Progenitor cell of endocrine pancreas (in vitro differentiated cells): ENCODE results near the gene ZNF836. TPM values are rescaled to one million over a fixed set of nuclear protein-coding genes. Genes with fewer than 3 reads are reported as not detected.

Source experiments
- DNase-seq: peaks from one replicate; pipeline ENCODE4 v3.0.0; 2021; ENCODE audit warnings: low spot score; ENCODE audit not compliant: unreplicated experiment
- H3K27ac Mint-ChIP-seq: 2 replicates; pipeline ENCODE4 v1.8.0; 2021; ENCODE audit warnings: mild to moderate bottlenecking, moderate library complexity, mixed read lengths
- H3K27me3 Mint-ChIP-seq: 2 replicates; pipeline ENCODE4 v1.8.0; 2021; ENCODE audit warnings: mixed read lengths
- H3K36me3 Mint-ChIP-seq: 2 replicates; pipeline ENCODE4 v1.8.0; 2022; ENCODE audit warnings: mixed read lengths; ENCODE audit not compliant: insufficient read depth
- H3K4me1 Mint-ChIP-seq: 2 replicates; pipeline ENCODE4 v1.8.0; 2021; ENCODE audit warnings: low read depth, mixed read lengths
- H3K4me3 Mint-ChIP-seq: 2 replicates; pipeline ENCODE4 v1.8.0; 2021; ENCODE audit warnings: low read depth, mild to moderate bottlenecking, moderate library complexity, mixed read lengths
- H3K9me3 Mint-ChIP-seq: 2 replicates; pipeline ENCODE4 v1.8.0; 2021; ENCODE audit warnings: low read depth, mixed read lengths
- total RNA-seq: library from RNA; stranded (reverse); gene quantifications from 2 replicates; pipeline ENCODE4 v1.2.1, GENCODE V29; 2021
- TF ChIP-seq, protein P1 (sequence below): fragments of 200-600 bp; sonication (generic); IDR thresholded peaks from one replicate; pipeline ENCODE4 v1.5.0; 2021; ENCODE audit warnings: antibody characterized with exemption, mild to moderate bottlenecking; ENCODE audit not compliant: unreplicated experiment

Gene ZNF836
- total RNA-seq, 1 donor from 2014 or later = 32.6 TPM

DNA sequence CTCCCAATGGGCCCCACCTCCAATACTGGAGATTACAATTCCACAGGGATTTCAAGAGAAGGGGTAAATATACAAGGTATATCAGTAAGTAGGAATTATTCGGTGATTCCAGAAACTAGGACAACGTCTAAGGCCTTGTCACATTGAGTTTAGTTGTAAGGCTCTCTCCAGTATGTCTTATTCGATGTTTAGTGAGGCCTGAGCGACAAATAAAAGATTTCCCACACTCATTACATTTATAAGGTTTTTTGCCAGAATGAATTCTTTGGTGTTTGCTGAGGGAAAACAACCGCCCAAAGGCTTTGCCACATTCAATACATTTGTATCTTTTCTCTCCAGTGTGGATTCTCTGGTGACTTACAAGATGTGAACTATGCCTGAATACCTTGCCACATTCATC is 56.7 kb downstream of the ZNF836 start:
- TF ChIP-seq, protein P1, sequence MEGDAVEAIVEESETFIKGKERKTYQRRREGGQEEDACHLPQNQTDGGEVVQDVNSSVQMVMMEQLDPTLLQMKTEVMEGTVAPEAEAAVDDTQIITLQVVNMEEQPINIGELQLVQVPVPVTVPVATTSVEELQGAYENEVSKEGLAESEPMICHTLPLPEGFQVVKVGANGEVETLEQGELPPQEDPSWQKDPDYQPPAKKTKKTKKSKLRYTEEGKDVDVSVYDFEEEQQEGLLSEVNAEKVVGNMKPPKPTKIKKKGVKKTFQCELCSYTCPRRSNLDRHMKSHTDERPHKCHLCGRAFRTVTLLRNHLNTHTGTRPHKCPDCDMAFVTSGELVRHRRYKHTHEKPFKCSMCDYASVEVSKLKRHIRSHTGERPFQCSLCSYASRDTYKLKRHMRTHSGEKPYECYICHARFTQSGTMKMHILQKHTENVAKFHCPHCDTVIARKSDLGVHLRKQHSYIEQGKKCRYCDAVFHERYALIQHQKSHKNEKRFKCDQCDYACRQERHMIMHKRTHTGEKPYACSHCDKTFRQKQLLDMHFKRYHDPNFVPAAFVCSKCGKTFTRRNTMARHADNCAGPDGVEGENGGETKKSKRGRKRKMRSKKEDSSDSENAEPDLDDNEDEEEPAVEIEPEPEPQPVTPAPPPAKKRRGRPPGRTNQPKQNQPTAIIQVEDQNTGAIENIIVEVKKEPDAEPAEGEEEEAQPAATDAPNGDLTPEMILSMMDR = no peak
- Mint-ChIP-seq H3K4me1 (no peaks in the 10 kb centered on the region), H3K36me3 (peaks cover 76% of the 10 kb centered on the region), H3K27me3 (no peaks in the 10 kb centered on the region), H3K9me3 (peaks cover 70% of the 10 kb centered on the region), H3K4me3 (no peak overlapping the region), H3K27ac (no peak overlapping the region)
- no peak for DNase-seq

DNA sequence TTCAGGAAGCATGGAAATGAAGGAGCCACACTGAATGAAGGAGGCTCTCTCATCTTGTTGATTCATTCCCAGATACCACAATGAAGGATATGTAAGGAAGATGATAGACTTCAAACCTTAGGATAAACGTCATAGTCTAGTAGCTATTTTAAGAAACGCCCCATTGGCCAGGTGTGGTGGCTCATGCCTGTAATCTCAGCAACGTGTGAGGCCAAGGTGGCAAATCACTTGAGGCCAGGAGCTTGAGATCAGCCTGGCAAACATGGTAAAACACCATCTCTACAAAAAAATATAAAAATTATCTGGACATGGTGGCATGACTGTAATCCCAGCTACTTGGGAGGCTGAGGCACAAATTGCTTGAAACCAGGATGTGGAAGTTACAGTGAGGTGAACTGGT is 58.8 kb downstream of the ZNF836 start:
- H3K4me1 Mint-ChIP-seq = no peaks in the 10 kb centered on the region
- TF ChIP-seq, protein P1 = no peak
- H3K4me3 Mint-ChIP-seq = no peak overlapping the region
- no peak overlapping the region for H3K27ac Mint-ChIP-seq
- H3K36me3 Mint-ChIP-seq = peaks cover 60% of the 10 kb centered on the region
- no peak for DNase-seq
- peaks cover 63% of the 10 kb centered on the region for H3K9me3 Mint-ChIP-seq
- H3K27me3 Mint-ChIP-seq = no peaks in the 10 kb centered on the region

DNA sequence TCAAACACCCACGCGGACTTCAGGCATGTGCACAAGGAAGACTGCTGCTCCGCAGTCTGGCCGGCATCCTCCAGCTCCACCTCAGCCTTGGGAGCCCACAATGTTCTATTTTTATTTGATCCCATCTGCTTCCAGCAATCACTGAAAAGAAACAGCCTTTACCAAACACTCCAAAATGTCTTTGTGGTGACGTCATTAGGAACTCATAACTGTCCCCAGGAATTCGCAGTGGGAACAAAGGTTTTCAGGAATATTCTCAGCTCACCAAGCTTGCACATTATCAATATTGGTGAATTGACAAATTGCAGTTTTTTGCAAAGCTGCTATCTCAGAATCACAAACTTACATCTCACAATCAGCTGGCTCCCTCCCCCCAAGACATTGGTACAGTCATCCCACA is 60.6 kb downstream of the ZNF836 start:
- Mint-ChIP-seq H3K27ac (no peak overlapping the region), H3K4me3 (no peak overlapping the region), H3K4me1 (no peaks in the 10 kb centered on the region), H3K27me3 (no peaks in the 10 kb centered on the region), H3K9me3 (peaks cover 60% of the 10 kb centered on the region), H3K36me3 (peaks cover 50% of the 10 kb centered on the region)
- no peak for DNase-seq
- TF ChIP-seq, protein P1 = no peak

Other genes with a start within 250 kb of the ZNF836 start
- gene ZNF613, start 244.1 kb downstream of the ZNF836 start, total RNA-seq = 14.0 and 15.8 TPM in 2 replicates
- 14.2 and 14.3 TPM in 2 replicates for gene ZNF350, start 184.8 kb downstream of the ZNF836 start, total RNA-seq
- gene ZNF615, start 163.4 kb downstream of the ZNF836 start, total RNA-seq = 17.5 and 17.7 TPM in 2 replicates
- 14.4 and 14.8 TPM in 2 replicates for gene ZNF614, start 143.2 kb downstream of the ZNF836 start, total RNA-seq
- gene ZNF432, start 122.8 kb downstream of the ZNF836 start, total RNA-seq = 27.2 and 33.6 TPM in 2 replicates
- 30.4 and 30.7 TPM in 2 replicates for gene ZNF841, start 75.9 kb downstream of the ZNF836 start, total RNA-seq
- 24.0 and 28.5 TPM in 2 replicates for gene ZNF616, start 31.7 kb downstream of the ZNF836 start, total RNA-seq
- 299 and 307 TPM in 2 replicates for gene PPP2R1A, start 18.4 kb upstream of the ZNF836 start, total RNA-seq
- 27.1 and 29.4 TPM in 2 replicates for gene ZNF766, start 98.0 kb upstream of the ZNF836 start, total RNA-seq
- gene ZNF480, start 125.5 kb upstream of the ZNF836 start, total RNA-seq = 25.7 and 27.2 TPM in 2 replicates
- gene ZNF610, start 164.6 kb upstream of the ZNF836 start, total RNA-seq = 24.8 and 27.1 TPM in 2 replicates
- gene ZNF880, start 198.3 kb upstream of the ZNF836 start, total RNA-seq = 34.1 and 36.7 TPM in 2 replicates
- gene ZNF528, start 226.2 kb upstream of the ZNF836 start, total RNA-seq = 42.8 and 44.5 TPM in 2 replicates